ENCODE measurements around the gene SNRPD3. TPM values are rescaled to one million over a fixed set of nuclear protein-coding genes. Genes with fewer than 3 reads are reported as not detected.
"Not testable (repeated sequence)": the region's sequence is repeated elsewhere in the genome, so short reads cannot be mapped to it uniquely, and the experiment has no call there.

SNRPD3 gene
- total RNA-seq, 1 donor, result 57.5 TPM

GRCh38 chr22:24523873-24524272, 31.9 kb upstream of the SNRPD3 start:
- Histone ChIP-seq H3K36me3 (ENCODE audit: insufficient read depth, low read length) (no peaks in the 10 kb centered on the region), H3K27me3 (ENCODE audit: insufficient read depth, low read length) (peaks cover 2% of the 10 kb centered on the region), H3K4me2 (ENCODE audit: insufficient read depth, low read length) (no peak overlapping the region), H2AFZ (ENCODE audit: low read length) (peak overlapping the region; percentile 39), H4K20me1 (ENCODE audit: insufficient read depth, low read length) (no peaks in the 10 kb centered on the region), H3K27ac (ENCODE audit: low read depth, low read length) (peak overlapping the region; percentile 24), H3K4me3 (ENCODE audit: insufficient read depth, low read length) (no peak overlapping the region), H3K9me3 (ENCODE audit: low read depth, low read length) (no peaks in the 10 kb centered on the region), H3K4me1 (ENCODE audit: insufficient read depth, low read length) (peaks cover 16% of the 10 kb centered on the region), H3K79me2 (ENCODE audit: insufficient read depth, low read length) (no peaks in the 10 kb centered on the region)
- TF ChIP-seq CTCF (IDR thresholded peaks at IDR 0.05; ENCODE audit: extremely low read depth, low read depth, low read length), result no peak
- DNase-seq (ENCODE audit: insufficient read length, low spot score, missing footprints), result peak; percentile 74

- Histone ChIP-seq H3K4me1 (ENCODE audit: insufficient read depth, low read length) (peaks cover 16% of the 10 kb centered on the region), H3K4me3 (ENCODE audit: insufficient read depth, low read length) (no peak overlapping the region), H3K79me2 (ENCODE audit: insufficient read depth, low read length) (no peaks in the 10 kb centered on the region), H3K4me2 (ENCODE audit: insufficient read depth, low read length) (peak overlapping the region; percentile 25), H3K9me3 (ENCODE audit: low read depth, low read length) (no peaks in the 10 kb centered on the region), H4K20me1 (ENCODE audit: insufficient read depth, low read length) (no peaks in the 10 kb centered on the region), H3K36me3 (ENCODE audit: insufficient read depth, low read length) (no peaks in the 10 kb centered on the region), H3K27ac (ENCODE audit: low read depth, low read length) (no peak overlapping the region), H2AFZ (ENCODE audit: low read length) (peak overlapping the region; percentile 55), H3K27me3 (ENCODE audit: insufficient read depth, low read length) (no peaks in the 10 kb centered on the region)
- peak; percentile 94 for TF ChIP-seq CTCF (IDR thresholded peaks at IDR 0.05; ENCODE audit: extremely low read depth, low read depth, low read length)
- DNase-seq (ENCODE audit: insufficient read length, low spot score, missing footprints), result peak; percentile 92
Observed at GRCh38 chr22:24525416-24526037, 30.3 kb upstream of the SNRPD3 start.

- H3K27me3 ChIP-seq (ENCODE audit: insufficient read depth, low read length), result no peaks in the 10 kb centered on the region
- H3K79me2 ChIP-seq (ENCODE audit: insufficient read depth, low read length), result no peaks in the 10 kb centered on the region
- H3K4me3 ChIP-seq (ENCODE audit: insufficient read depth, low read length), result no peak overlapping the region
- H3K9me3 ChIP-seq (ENCODE audit: low read depth, low read length), result no peaks in the 10 kb centered on the region
- H3K4me2 ChIP-seq (ENCODE audit: insufficient read depth, low read length), result no peak overlapping the region
- DNase-seq (ENCODE audit: insufficient read length, low spot score, missing footprints), result no peak
- no peaks in the 10 kb centered on the region for H3K36me3 ChIP-seq (ENCODE audit: insufficient read depth, low read length)
- H3K4me1 ChIP-seq (ENCODE audit: insufficient read depth, low read length), result peaks cover 16% of the 10 kb centered on the region
- H2AFZ ChIP-seq (ENCODE audit: low read length), result no peak overlapping the region
- H3K27ac ChIP-seq (ENCODE audit: low read depth, low read length), result no peak overlapping the region
- no peaks in the 10 kb centered on the region for H4K20me1 ChIP-seq (ENCODE audit: insufficient read depth, low read length)
- no peak for TF ChIP-seq CTCF (IDR thresholded peaks at IDR 0.05; ENCODE audit: extremely low read depth, low read depth, low read length)
Observed at GRCh38 chr22:24526191-24526590, 29.6 kb upstream of the SNRPD3 start.

GRCh38 chr22:24529898-24530297, 25.9 kb upstream of the SNRPD3 start:
- TF ChIP-seq CTCF (IDR thresholded peaks at IDR 0.05; ENCODE audit: extremely low read depth, low read depth, low read length), result no peak
- H3K9me3 ChIP-seq (ENCODE audit: low read depth, low read length), result no peaks in the 10 kb centered on the region
- no peak overlapping the region for H3K27ac ChIP-seq (ENCODE audit: low read depth, low read length)
- H3K4me3 ChIP-seq (ENCODE audit: insufficient read depth, low read length), result no peak overlapping the region
- H4K20me1 ChIP-seq (ENCODE audit: insufficient read depth, low read length), result no peaks in the 10 kb centered on the region
- no peak for DNase-seq (ENCODE audit: insufficient read length, low spot score, missing footprints)
- no peak overlapping the region for H2AFZ ChIP-seq (ENCODE audit: low read length)
- H3K4me2 ChIP-seq (ENCODE audit: insufficient read depth, low read length), result no peak overlapping the region
- H3K79me2 ChIP-seq (ENCODE audit: insufficient read depth, low read length), result no peaks in the 10 kb centered on the region
- peaks cover 5% of the 10 kb centered on the region for H3K4me1 ChIP-seq (ENCODE audit: insufficient read depth, low read length)
- no peaks in the 10 kb centered on the region for H3K36me3 ChIP-seq (ENCODE audit: insufficient read depth, low read length)
- no peaks in the 10 kb centered on the region for H3K27me3 ChIP-seq (ENCODE audit: insufficient read depth, low read length)

GRCh38 chr22:24530968-24531367, 24.8 kb upstream of the SNRPD3 start:
- not testable (repeated sequence) for H3K4me3 ChIP-seq (ENCODE audit: insufficient read depth, low read length); H3K27ac ChIP-seq (ENCODE audit: low read depth, low read length); H3K79me2 ChIP-seq (ENCODE audit: insufficient read depth, low read length); H3K36me3 ChIP-seq (ENCODE audit: insufficient read depth, low read length); H3K9me3 ChIP-seq (ENCODE audit: low read depth, low read length); H3K4me2 ChIP-seq (ENCODE audit: insufficient read depth, low read length); H3K4me1 ChIP-seq (ENCODE audit: insufficient read depth, low read length); H2AFZ ChIP-seq (ENCODE audit: low read length); H3K27me3 ChIP-seq (ENCODE audit: insufficient read depth, low read length); H4K20me1 ChIP-seq (ENCODE audit: insufficient read depth, low read length)
- DNase-seq (ENCODE audit: insufficient read length, low spot score, missing footprints), result peak; percentile 61
